Activated CD4-positive, alpha-beta T cell treated with anti-CD3 and anti-CD28 coated beads for 36 hours (primary cell): ENCODE data around the gene NR2F6. TPM values are rescaled to one million over a fixed set of nuclear protein-coding genes. Genes with fewer than 3 reads are reported as not detected.

Experiments
- ATAC-seq: fragments of 200-7000 bp; cut with Tn5 transposase; one replicate; pipeline ENCODE4 v1.10.0; 2021; ENCODE audit warnings: mild to moderate bottlenecking, moderate library complexity
- CTCF ChIA-PET: fragments of 350-600 bp; sonication (Branson Sonifier 250); formaldehyde crosslinking; loops from one replicate; lab custom pipeline; 2021; ENCODE audit warnings: antibody characterized with exemption; lab: Charles Lee
- POLR2A ChIA-PET: fragments of 350-600 bp; sonication (Branson Sonifier 250); formaldehyde crosslinking; loops from one replicate; lab custom pipeline; 2021; ENCODE audit warnings: antibody characterized with exemption, inconsistent platforms; lab: Charles Lee
- DNase-seq: peaks from one replicate; pipeline ENCODE4 v3.0.0-alpha.2; 2020
- H3K27ac Mint-ChIP-seq: one replicate; pipeline ENCODE4 v1.8.0; 2021; ENCODE audit warnings: mixed read lengths
- H3K27me3 Mint-ChIP-seq: one replicate; pipeline ENCODE4 v1.8.0; 2021; ENCODE audit warnings: mixed read lengths
- H3K36me3 Mint-ChIP-seq: one replicate; pipeline ENCODE4 v1.8.0; 2021; ENCODE audit warnings: low read depth, mixed read lengths
- H3K4me1 Mint-ChIP-seq: one replicate; pipeline ENCODE4 v1.8.0; 2021; ENCODE audit warnings: mixed read lengths
- H3K4me3 Mint-ChIP-seq: one replicate; pipeline ENCODE4 v1.8.0; 2021; ENCODE audit warnings: mild to moderate bottlenecking, moderate library complexity, mixed read lengths
- H3K9me3 Mint-ChIP-seq: one replicate; pipeline ENCODE4 v1.8.0; 2021; ENCODE audit warnings: low read depth, mixed read lengths
- intact Hi-C, 2 experiments: fragments of 100-400 bp; cut with DNase I in 1 of 2; cut with micrococcal nuclease in 1 of 2; formaldehyde crosslinking; loops; one replicate each; pipeline versions ENCODE4 v1.14.2 to v1.15.1; 2022 to 2024; cut with DNase I, micrococcal nuclease
- total RNA-seq, 2 experiments: library from RNA; stranded (reverse); gene quantifications; one replicate each; pipeline ENCODE4 v1.2.3, GENCODE V29; 2021

The NR2F6 gene
- total RNA-seq, 2 experiments from 2014 or later, result 7.4 to 7.9 TPM

DNA sequence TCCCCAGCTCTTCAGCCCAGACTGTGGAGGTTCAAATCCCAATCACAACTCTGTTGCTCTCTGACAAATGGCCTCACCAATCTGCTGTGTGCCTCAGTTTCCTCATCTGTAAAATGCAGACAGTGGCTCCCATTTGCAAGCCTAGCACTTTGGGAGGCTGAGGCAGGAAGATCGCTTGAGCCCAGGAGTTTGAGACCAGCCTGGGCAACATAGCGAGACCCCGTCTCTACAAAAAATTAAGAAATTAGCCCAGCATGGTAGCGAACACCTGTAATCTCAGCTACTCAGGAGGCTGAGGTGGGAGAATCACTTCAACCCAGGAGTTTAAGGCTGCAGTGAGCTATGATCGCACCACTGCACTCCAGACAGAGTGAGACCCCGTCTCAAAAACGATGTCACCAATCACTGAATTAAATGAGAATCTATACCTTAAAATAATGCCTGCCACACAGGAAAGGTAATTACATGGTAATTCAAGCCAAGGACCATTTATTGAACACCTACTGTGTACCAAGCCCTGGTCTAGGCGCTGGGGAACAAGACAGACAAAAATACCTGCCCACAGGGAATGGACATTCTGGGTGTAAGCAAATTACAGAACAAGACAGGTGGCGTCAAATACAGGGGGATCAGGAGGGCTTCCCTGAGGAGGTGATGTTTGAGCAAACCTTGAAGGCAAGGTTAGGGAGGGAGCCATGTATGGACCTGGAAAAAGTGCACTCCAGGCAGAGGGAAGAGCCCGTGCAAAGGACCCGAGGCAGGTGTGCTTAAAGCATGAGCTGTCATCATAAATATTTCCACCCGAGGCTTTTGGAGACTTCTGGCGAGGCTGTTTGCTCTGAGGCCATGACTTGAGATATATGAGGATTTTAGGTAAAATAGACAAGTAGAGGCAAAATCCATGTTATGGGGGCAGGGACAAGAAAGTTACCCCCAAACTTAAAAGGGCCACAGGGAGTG is 7.7 kb downstream of the NR2F6 start:
- Mint-ChIP-seq H3K9me3 (no peaks in the 10 kb centered on the region), H3K27ac (no peak overlapping the region), H3K4me3 (no peak overlapping the region), H3K36me3 (peaks cover 5% of the 10 kb centered on the region), H3K4me1 (peaks cover 9% of the 10 kb centered on the region), H3K27me3 (no peaks in the 10 kb centered on the region)
- no peak for DNase-seq
- intact Hi-C loops, result no loop called here
- CTCF ChIA-PET, result interaction anchor here (1.0 to 1.4 kb wide), 2 partner anchors 20 to 420 kb away, joined by 3 read pairs; no protein-coding TSS in a partner anchor
- POLR2A ChIA-PET, result no interaction called here
- no peak for ATAC-seq

DNA sequence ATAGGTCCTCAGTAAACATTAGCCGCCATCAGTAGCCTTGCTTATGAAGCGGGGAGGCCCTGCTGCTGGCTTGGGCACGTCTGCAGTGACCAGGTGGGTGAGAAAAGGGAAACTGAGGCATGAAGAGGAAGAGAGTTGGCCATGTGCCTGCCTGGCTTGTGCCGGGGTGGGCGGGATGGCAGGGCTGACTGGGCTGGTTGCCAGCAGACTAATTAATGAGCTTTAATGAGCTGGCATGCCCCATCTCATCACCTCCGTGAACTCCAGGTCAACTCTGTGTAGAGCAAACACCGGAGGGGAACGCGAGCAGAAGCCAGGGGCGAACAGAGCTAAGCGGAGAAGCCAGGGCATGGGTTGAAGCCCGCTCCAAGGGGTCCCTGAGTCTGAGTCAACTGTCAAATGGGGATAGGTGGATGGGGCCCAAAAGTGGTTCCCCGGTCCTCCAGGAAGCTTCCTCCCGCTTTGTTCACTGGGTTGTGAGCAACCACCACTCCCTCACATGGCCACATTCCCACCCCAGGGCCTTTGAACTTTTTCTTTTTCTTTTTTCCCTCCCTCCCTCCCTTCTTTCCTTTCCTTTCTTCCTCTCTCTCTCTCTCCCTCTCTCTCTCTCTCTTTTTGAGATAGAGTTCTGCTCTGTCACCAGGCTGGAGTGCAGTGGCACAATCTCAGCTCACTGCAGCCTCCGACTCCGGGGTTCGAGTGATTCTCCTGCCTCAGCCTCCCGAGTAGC is 8.7 kb downstream of the NR2F6 start:
- Mint-ChIP-seq H3K36me3 (peaks cover 6% of the 10 kb centered on the region), H3K4me1 (peaks cover 9% of the 10 kb centered on the region), H3K4me3 (no peak overlapping the region), H3K27me3 (no peaks in the 10 kb centered on the region), H3K27ac (no peak overlapping the region), H3K9me3 (no peaks in the 10 kb centered on the region)
- ChIA-PET CTCF (interaction anchor here (1.0 to 1.4 kb wide), 2 partner anchors 21 to 419 kb away, joined by 3 read pairs; no protein-coding TSS in a partner anchor), POLR2A (no interaction called here)
- intact Hi-C loops, result no loop called here
- DNase-seq (no peak), ATAC-seq (no peak)

DNA sequence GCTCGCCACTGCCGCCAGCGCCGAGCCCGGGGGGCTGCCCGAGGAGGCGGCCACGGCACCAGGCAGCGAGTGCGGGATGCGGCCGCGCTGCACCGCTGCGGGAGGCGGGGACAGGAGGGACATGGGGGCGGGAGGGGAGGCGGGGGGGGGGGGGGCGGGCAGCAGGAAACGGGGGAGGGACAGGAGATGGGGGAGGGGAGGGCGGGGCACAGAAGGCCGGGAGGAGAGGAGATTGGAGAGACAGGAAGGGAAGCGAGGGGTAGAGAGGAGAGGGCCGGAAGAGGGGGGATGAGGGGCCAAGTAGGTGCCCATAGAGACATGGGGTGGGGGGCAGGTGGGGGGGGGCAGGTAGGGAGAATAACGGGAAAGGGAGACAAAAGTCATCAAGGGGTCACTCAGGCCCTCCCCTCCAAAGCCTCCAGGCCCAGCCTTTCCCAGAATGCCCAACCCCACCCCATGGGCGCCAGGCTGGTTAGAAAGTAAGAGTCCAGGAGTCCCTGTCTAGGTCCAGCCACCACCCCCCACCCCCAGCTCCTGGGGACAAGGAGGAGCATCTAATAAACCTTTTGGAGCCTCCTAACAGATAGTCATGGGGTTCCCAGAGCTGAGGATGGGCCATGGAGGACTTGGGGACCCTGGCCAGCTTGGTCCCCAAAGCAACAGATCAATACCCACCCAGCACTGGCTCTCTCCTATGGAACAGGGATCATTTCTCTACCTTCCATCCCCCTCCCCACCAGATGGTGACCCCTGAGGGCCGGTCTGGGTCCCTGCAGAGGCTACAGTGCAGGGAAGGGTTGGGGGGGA is 9.5 kb downstream of the NR2F6 start:
- H3K4me3 Mint-ChIP-seq, result peak overlapping the region; percentile 79
- ChIA-PET CTCF (interaction anchor here (0.6 to 2.1 kb wide), 10 partner anchors 13 to 32 kb away, joined by 3 to 11 read pairs (median 3); partner anchors contain the start of genes BABAM1, USE1 and USHBP1), POLR2A (interaction anchor here (0.6 to 1.1 kb wide), 5 partner anchors 9 to 26 kb away, joined by 3 read pairs; partner anchors contain the start of genes OCEL1 and USE1)
- no peak overlapping the region for H3K27ac Mint-ChIP-seq
- peaks cover 9% of the 10 kb centered on the region for H3K4me1 Mint-ChIP-seq
- ATAC-seq (peak; percentile 21), DNase-seq (peak; percentile 56)
- H3K36me3 Mint-ChIP-seq, result peaks cover 6% of the 10 kb centered on the region
- H3K27me3 Mint-ChIP-seq, result no peaks in the 10 kb centered on the region
- intact Hi-C loops, result loop anchor here (1.0 to 2.0 kb wide), 7 partner anchors 10 to 339 kb away; partner anchors contain the start of genes OCEL1 (in 2 of the 2), BABAM1 (in 1 of the 2), HAUS8 (in 1 of the 2) and MYO9B (in 1 of the 2)
- H3K9me3 Mint-ChIP-seq, result no peaks in the 10 kb centered on the region

DNA sequence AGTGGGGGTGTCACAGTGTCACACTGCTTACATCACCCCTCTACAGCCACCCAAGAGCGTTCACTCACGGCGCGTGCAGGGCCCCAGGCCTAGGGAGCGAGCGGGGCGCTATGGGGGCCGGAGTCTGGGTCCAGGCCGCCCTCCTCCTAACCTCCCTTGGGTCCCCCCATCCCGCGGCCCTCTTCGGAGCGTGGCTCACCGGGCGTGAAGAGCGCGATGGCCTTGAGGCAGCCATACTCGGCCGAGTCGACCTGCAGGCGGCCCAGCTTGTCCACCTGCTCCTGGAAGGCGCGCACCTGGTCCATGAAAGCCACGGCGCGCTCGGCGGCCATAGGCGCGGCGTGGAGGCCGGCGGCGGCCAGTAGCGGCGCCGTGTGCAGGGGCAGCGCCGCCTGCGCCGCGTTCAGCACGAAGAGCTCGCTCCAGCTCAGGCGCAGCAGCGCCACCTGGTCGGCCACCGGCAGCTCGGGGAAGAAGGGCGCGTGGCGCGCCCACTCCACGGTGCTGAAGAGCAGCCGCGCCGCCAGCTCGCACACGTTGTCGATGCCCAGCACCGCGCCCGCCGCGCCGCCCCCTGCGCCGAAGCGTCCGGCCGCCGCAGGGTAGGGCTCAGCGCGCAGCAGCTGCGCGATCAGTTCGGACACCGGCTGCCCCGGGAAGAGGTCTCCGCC is 10.3 kb downstream of the NR2F6 start:
- intact Hi-C loops, result loop anchor here (1.0 to 2.0 kb wide), 7 partner anchors 9 to 339 kb away; partner anchors contain the start of genes OCEL1 (in 2 of the 2), BABAM1 (in 1 of the 2), HAUS8 (in 1 of the 2) and MYO9B (in 1 of the 2)
- Mint-ChIP-seq H3K4me1 (peaks cover 9% of the 10 kb centered on the region), H3K36me3 (peaks cover 6% of the 10 kb centered on the region), H3K27ac (peak overlapping the region; percentile 65), H3K27me3 (no peaks in the 10 kb centered on the region), H3K9me3 (no peaks in the 10 kb centered on the region), H3K4me3 (peak overlapping the region; percentile 79)
- DNase-seq (peak; percentile 87), ATAC-seq (peak; percentile 85)
- POLR2A ChIA-PET, result interaction anchor here (0.5 to 1.1 kb wide), 7 partner anchors 8 to 184 kb away, joined by 3 to 5 read pairs (median 3); partner anchors contain the start of genes MVB12A, OCEL1 and USE1
- CTCF ChIA-PET, result interaction anchor here (0.6 to 2.1 kb wide), 10 partner anchors 14 to 33 kb away, joined by 3 to 11 read pairs (median 3); partner anchors contain the start of genes BABAM1, USE1 and USHBP1

DNA sequence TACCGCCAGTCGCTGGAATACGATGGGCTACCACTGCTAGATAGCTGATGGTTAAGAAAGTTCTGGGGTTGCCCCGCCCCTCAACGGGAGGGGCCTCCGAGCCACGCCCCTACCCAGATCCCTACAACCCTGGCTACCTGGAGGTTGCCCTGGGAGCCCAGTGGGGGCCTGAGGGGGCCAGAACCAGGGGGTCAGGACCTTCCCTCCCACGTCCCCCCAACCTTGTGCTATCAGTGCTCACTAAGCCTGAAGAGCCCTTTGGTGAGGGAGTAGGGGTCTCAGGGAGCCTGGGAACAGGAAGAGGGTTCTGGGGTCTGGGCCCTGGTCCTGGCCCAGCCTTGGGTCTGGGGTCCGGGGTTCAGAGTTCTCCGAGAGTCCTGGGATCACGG is 10.8 kb downstream of the NR2F6 start:
- peak; percentile 85 for DNase-seq
- Mint-ChIP-seq H3K9me3 (no peaks in the 10 kb centered on the region), H3K27me3 (no peaks in the 10 kb centered on the region), H3K27ac (peak overlapping the region; percentile 65), H3K4me3 (peak overlapping the region; percentile 79), H3K36me3 (peaks cover 6% of the 10 kb centered on the region), H3K4me1 (peaks cover 9% of the 10 kb centered on the region)
- POLR2A ChIA-PET, result interaction anchor here (0.5 to 0.6 kb wide), 2 partner anchors 12 to 185 kb away, joined by 3 to 5 read pairs; partner anchors contain the start of gene MVB12A
- CTCF ChIA-PET, result interaction anchor here (0.6 to 2.1 kb wide), 8 partner anchors 14 to 231 kb away, joined by 3 to 11 read pairs (median 4); partner anchors contain the start of genes BABAM1 and USE1
- intact Hi-C loops, result loop anchor here (1.0 to 2.0 kb wide), 7 partner anchors 9 to 338 kb away; partner anchors contain the start of genes OCEL1 (in 2 of the 2), BABAM1 (in 1 of the 2), HAUS8 (in 1 of the 2) and MYO9B (in 1 of the 2)
- ATAC-seq, result peak; percentile 84

DNA sequence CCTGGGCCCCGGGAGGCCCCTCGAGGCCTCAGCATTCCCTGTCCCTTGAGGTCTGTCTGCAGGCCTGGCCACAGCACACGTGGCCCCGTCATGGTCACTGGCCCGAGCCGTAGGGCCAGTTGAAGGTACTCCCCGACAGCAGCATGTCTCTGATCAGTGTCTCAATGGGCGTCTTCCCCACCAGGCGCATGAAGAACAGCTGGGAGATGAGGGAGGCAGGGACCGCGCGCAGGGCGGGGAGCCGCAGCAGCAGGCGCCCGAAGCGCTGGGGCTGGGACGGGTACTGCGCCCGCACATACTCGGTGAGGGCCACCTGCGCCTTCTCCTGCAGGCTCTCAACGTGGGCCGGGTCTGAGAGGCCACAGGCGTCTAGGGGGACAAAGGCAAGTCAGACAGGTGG is 13.5 kb downstream of the NR2F6 start:
- POLR2A ChIA-PET, result no interaction called here
- H3K27ac Mint-ChIP-seq, result no peak overlapping the region
- DNase-seq (no peak), ATAC-seq (no peak)
- H3K4me1 Mint-ChIP-seq, result peaks cover 9% of the 10 kb centered on the region
- no peaks in the 10 kb centered on the region for H3K9me3 Mint-ChIP-seq
- intact Hi-C loops, result no loop called here
- H3K27me3 Mint-ChIP-seq, result no peaks in the 10 kb centered on the region
- CTCF ChIA-PET, result interaction anchor here (0.7 kb wide), 1 partner anchor 16 kb away, joined by 5 read pairs; no protein-coding TSS in a partner anchor
- no peak overlapping the region for H3K4me3 Mint-ChIP-seq
- H3K36me3 Mint-ChIP-seq, result peaks cover 9% of the 10 kb centered on the region

DNA sequence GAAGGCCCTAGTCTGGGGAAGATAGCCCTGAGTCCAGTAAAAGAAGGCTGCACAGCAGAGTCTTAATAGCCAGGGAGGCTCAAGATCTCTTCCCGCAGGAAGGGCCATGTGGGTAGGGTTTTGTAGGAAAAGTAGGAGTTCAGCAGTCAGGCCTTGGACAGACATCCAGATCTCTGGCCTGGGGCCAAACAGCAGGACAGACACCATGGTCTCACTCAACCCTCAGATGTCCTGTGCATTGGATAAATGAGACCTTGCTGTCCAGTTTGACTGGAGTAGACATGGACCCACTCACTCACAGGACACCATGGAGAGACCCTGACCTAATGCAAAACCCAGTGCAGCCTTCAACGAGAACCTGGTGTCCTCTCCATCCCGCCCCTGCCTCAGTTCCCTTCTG is 15.8 kb downstream of the NR2F6 start:
- CTCF ChIA-PET, result no interaction called here
- Mint-ChIP-seq H3K9me3 (no peaks in the 10 kb centered on the region), H3K27ac (no peak overlapping the region), H3K27me3 (no peaks in the 10 kb centered on the region), H3K36me3 (peaks cover 9% of the 10 kb centered on the region), H3K4me3 (no peak overlapping the region), H3K4me1 (peaks cover 16% of the 10 kb centered on the region)
- POLR2A ChIA-PET, result no interaction called here
- intact Hi-C loops, result loop anchor here in 1 of 2 experiments (5.0 kb wide), 1 partner anchor 758 kb away; the partner anchor contains the start of gene EPS15L1
- ATAC-seq (no peak), DNase-seq (no peak)

DNA sequence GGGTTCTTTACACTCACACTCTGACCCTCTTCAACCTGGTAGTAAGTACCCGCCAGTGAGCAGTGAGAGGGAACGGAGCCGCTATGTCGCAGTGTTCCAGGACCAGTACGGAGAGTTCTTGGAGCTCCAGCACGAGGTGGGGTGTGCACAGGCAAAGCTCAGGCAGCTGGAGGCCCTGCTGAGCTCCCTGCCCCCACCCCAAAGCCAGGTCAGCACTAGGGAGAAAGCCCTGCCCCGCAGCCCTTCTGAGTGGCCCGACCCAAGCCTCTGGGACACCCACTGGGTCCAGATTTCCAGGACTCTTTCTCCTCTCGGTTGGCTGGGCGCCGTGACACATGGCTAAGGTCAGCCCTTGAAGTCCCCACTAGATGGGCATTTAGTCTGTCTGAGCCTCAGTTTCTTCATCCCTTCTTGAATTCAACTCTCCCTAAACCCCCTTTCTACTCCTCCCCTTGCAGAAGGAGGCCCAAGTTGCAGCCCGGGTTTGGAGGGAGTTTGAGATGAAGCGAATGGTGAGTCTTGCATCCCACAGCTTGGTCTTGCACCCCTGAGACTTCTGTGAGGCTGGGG is 17.8 kb downstream of the NR2F6 start:
- ATAC-seq (no peak), DNase-seq (no peak)
- Mint-ChIP-seq H3K4me3 (peak overlapping the region; percentile 80), H3K4me1 (peaks cover 7% of the 10 kb centered on the region), H3K27me3 (no peaks in the 10 kb centered on the region), H3K36me3 (peaks cover 4% of the 10 kb centered on the region), H3K9me3 (no peaks in the 10 kb centered on the region), H3K27ac (no peak overlapping the region)
- ChIA-PET CTCF (interaction anchor here (1.0 kb wide), 1 partner anchor 13 kb away, joined by 5 read pairs; the partner anchor contains the start of gene USE1), POLR2A (interaction anchor here (1.4 kb wide), 1 partner anchor 8 kb away, joined by 3 read pairs; no protein-coding TSS in a partner anchor)
- intact Hi-C loops, result loop anchor here in 1 of 2 experiments (2.0 to 5.0 kb wide), 2 partner anchors 567 to 756 kb away; partner anchors contain the start of genes EPS15L1, SMIM7 and TMEM38A
